ENCODE measurements around the gene DNAH5.

Gene DNAH5

GRCh38 chr5:13698885-13699284 lies 245.6 kb downstream of the DNAH5 start:
- in situ Hi-C loops (cut with MboI; ENCODE audit: low sequenced_read_pairs), result no loop called here
- DNase-seq (ENCODE audit: low spot score in 2 of 2), result no peak
- no peaks in the 10 kb centered on the region for H3K9me3 ChIP-seq
- no peak overlapping the region for H3K4me3 ChIP-seq
- no peaks in the 10 kb centered on the region for H3K4me1 ChIP-seq
- no peaks in the 10 kb centered on the region for H3K27me3 ChIP-seq (ENCODE audit: low read depth)
- no peaks in the 10 kb centered on the region for H3K36me3 ChIP-seq (replicated peaks)

DNA sequence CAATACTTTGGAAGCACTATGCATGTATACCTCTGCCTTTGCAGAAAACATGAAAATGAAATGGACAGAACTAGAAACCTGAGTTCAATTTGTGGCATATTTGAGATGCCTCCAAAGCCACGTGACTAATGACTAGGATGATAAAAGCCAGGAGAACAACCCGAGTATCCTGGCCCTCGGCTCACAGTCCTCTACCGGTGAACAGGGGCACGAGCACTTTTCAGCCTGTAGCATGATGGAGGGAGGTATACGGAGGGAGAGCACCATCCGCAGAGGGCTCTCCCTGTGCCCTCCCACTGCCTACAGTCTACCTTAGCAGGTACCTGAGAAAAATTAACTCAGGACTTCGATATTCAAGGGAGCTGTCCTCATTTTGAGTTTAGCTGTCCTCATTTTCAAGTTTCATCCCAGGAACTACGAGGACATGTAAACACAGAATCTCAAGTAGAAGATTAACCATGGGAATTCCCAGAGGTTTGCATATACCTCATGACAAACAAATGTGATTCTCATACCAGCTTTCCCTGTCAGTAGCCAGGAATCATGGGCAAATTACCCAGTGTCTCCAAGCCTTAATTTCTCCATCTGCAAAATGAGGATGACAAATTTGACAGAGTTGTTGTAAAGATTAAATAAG lies 249.3 kb downstream of the DNAH5 start:
- no peak for DNase-seq (ENCODE audit: low spot score in 2 of 2)
- Histone ChIP-seq H3K4me1 (no peaks in the 10 kb centered on the region), H3K9me3 (no peaks in the 10 kb centered on the region), H3K27me3 (ENCODE audit: low read depth) (no peaks in the 10 kb centered on the region), H3K36me3 (replicated peaks) (no peaks in the 10 kb centered on the region), H3K4me3 (no peak overlapping the region)
- in situ Hi-C loops (cut with MboI; ENCODE audit: low sequenced_read_pairs), result no loop called here

DNA sequence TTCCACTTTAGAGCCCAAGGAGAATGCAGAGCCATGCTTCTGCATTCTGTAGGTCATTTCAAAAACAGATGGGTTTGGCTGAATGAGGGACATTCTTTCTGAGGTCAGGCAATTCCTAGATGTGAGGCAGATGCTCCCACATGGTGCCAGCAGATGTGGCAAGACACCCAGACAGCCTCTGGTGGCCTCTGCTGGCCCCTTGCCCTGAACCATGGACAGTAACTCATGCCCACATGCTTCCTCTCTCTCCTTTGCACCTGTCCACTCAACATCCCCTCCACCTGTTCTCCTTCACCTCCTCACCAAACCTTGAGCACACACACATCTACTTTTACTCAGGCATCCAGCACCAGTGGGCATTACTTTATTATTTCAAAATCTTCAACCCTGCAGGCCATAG lies 252.3 kb downstream of the DNAH5 start:
- DNase-seq (ENCODE audit: low spot score in 2 of 2), result no peak
- Histone ChIP-seq H3K36me3 (replicated peaks) (no peaks in the 10 kb centered on the region), H3K27me3 (ENCODE audit: low read depth) (no peaks in the 10 kb centered on the region), H3K4me3 (no peak overlapping the region), H3K4me1 (no peaks in the 10 kb centered on the region), H3K9me3 (no peaks in the 10 kb centered on the region)
- in situ Hi-C loops (cut with MboI; ENCODE audit: low sequenced_read_pairs), result no loop called here

DNA sequence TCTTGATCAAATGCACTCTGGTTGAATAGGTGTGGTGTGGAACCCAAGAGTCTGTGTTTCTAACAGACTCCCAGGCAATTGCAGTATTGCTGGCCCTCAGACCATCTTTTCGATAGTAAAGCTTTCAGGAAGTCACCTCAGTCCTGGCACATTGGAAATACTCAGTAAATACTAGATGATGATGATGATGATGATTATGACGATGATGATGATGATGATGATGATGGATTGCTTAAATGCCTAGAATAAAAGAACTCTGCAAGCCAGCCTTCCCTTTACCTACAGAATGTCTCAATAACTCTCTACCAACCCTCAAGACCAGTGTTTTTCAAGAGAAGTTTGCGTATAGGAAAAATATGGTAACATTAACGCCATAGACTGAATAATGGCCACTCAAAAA lies 268.0 kb downstream of the DNAH5 start:
- no peaks in the 10 kb centered on the region for H3K9me3 ChIP-seq
- H3K36me3 ChIP-seq (replicated peaks), result no peaks in the 10 kb centered on the region
- in situ Hi-C loops (cut with MboI; ENCODE audit: low sequenced_read_pairs), result no loop called here
- H3K27me3 ChIP-seq (ENCODE audit: low read depth), result no peaks in the 10 kb centered on the region
- no peak overlapping the region for H3K4me3 ChIP-seq
- DNase-seq (ENCODE audit: low spot score in 2 of 2), result no peak
- no peaks in the 10 kb centered on the region for H3K4me1 ChIP-seq

- H3K4me3 ChIP-seq, result no peak overlapping the region
- H3K4me1 ChIP-seq, result no peaks in the 10 kb centered on the region
- in situ Hi-C loops (cut with MboI; ENCODE audit: low sequenced_read_pairs), result no loop called here
- no peaks in the 10 kb centered on the region for H3K27me3 ChIP-seq (ENCODE audit: low read depth)
- H3K9me3 ChIP-seq, result no peaks in the 10 kb centered on the region
- no peaks in the 10 kb centered on the region for H3K36me3 ChIP-seq (replicated peaks)
- DNase-seq (ENCODE audit: low spot score in 2 of 2), result no peak
Measured at GRCh38 chr5:13674391-13674790, 270.1 kb downstream of the DNAH5 start.

DNA sequence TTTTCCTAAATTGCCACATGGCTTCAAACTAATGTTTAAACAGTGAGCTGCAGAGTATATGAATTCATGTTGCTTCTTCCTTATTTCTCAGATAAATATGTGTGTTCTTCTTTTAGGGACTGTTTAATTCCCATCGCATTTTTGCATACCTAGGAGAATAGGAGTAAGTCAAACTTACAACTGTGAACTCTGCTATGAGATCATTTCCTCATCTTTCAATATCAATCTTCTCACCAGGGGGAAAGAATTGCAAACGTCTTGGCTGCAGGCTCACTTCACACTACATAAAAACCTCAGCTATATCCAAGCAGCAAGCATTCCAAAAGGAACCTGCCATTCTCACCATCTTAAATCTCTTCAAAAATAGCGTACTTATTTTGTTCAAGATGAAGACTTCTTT lies 271.0 kb downstream of the DNAH5 start:
- Histone ChIP-seq H3K4me3 (no peak overlapping the region), H3K27me3 (ENCODE audit: low read depth) (no peaks in the 10 kb centered on the region), H3K36me3 (replicated peaks) (no peaks in the 10 kb centered on the region), H3K9me3 (no peaks in the 10 kb centered on the region), H3K4me1 (no peaks in the 10 kb centered on the region)
- DNase-seq (ENCODE audit: low spot score in 2 of 2), result no peak
- in situ Hi-C loops (cut with MboI; ENCODE audit: low sequenced_read_pairs), result no loop called here

DNA sequence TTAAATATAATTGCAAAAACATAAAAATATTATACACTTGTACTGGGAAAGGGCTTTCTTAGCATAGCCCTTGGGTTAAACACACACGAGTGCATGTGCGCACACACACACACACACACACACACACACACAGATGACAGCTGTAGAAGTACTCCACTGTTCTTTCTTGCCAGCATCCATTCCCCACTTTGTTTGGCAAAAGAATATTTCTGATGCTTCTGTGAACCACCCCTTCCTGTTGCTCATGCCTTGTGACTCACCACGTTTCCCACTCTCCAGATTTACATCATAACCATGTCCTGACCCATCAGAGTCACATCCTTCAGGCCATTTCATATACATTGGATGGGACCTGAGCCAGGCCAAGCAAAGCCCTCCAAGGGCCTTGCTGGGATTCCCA lies 280.1 kb downstream of the DNAH5 start:
- in situ Hi-C loops (cut with MboI; ENCODE audit: low sequenced_read_pairs), result no loop called here
- H3K9me3 ChIP-seq, result no peaks in the 10 kb centered on the region
- no peaks in the 10 kb centered on the region for H3K36me3 ChIP-seq (replicated peaks)
- H3K4me3 ChIP-seq, result no peak overlapping the region
- H3K4me1 ChIP-seq, result no peaks in the 10 kb centered on the region
- no peaks in the 10 kb centered on the region for H3K27me3 ChIP-seq (ENCODE audit: low read depth)
- DNase-seq (ENCODE audit: low spot score in 2 of 2), result no peak

GRCh38 chr5:13662626-13663025 lies 281.9 kb downstream of the DNAH5 start:
- Histone ChIP-seq H3K36me3 (replicated peaks) (no peaks in the 10 kb centered on the region), H3K4me1 (no peaks in the 10 kb centered on the region), H3K4me3 (no peak overlapping the region), H3K9me3 (no peaks in the 10 kb centered on the region), H3K27me3 (ENCODE audit: low read depth) (no peaks in the 10 kb centered on the region)
- no peak for DNase-seq (ENCODE audit: low spot score in 2 of 2)
- in situ Hi-C loops (cut with MboI; ENCODE audit: low sequenced_read_pairs), result no loop called here

GRCh38 chr5:13661272-13661671 lies 283.2 kb downstream of the DNAH5 start:
- Histone ChIP-seq H3K36me3 (replicated peaks) (no peaks in the 10 kb centered on the region), H3K4me1 (no peaks in the 10 kb centered on the region), H3K27me3 (ENCODE audit: low read depth) (no peaks in the 10 kb centered on the region), H3K4me3 (no peak overlapping the region), H3K9me3 (no peaks in the 10 kb centered on the region)
- in situ Hi-C loops (cut with MboI; ENCODE audit: low sequenced_read_pairs), result no loop called here
- DNase-seq (ENCODE audit: low spot score in 2 of 2), result no peak

GRCh38 chr5:13660072-13660471 lies 284.4 kb downstream of the DNAH5 start:
- Histone ChIP-seq H3K9me3 (no peaks in the 10 kb centered on the region), H3K36me3 (replicated peaks) (no peaks in the 10 kb centered on the region), H3K27me3 (ENCODE audit: low read depth) (no peaks in the 10 kb centered on the region), H3K4me3 (no peak overlapping the region), H3K4me1 (no peaks in the 10 kb centered on the region)
- in situ Hi-C loops (cut with MboI; ENCODE audit: low sequenced_read_pairs), result no loop called here
- no peak for DNase-seq (ENCODE audit: low spot score in 2 of 2)

DNA sequence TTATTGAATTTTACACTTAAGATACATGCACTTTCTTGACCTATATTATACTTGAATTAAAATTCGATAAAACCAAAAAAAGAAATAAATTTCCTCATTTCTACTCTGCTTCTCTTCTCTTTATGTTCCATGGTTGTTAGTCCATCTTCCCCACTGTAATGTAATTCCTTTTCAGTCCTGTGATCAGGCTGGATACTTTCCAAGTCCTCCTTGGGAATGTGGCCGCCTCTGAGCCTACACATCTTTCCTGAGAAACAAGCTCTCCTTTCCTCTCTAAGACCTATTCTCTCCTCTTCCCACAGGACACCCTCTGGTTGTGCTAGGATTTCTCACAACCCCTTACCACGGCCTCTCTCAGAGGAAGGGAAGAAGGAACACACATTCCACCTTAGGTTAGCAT lies 285.1 kb downstream of the DNAH5 start:
- in situ Hi-C loops (cut with MboI; ENCODE audit: low sequenced_read_pairs), result no loop called here

DNA sequence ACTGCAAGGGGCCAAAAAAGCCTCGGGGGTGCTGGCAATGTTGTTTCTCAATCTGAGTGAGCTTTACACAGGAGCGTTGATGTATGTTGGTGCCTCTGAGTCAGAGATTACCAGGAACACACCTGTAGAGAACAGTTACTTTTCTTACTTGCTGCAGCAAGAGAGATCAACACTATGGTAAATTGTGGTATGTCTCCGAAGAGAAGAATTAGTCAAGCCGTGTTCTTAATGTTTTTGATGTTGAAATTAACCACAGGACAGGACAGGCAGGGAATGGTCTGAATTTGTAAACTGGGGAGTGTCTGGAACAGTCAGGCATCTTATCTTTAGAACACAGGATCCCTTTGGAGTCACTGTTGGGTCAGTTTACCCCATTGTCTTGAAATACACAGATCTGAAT lies 285.7 kb downstream of the DNAH5 start:
- no peaks in the 10 kb centered on the region for H3K27me3 ChIP-seq (ENCODE audit: low read depth)
- in situ Hi-C loops (cut with MboI; ENCODE audit: low sequenced_read_pairs), result no loop called here
- no peaks in the 10 kb centered on the region for H3K36me3 ChIP-seq (replicated peaks)
- DNase-seq (ENCODE audit: low spot score in 2 of 2), result no peak
- H3K4me1 ChIP-seq, result no peaks in the 10 kb centered on the region
- H3K4me3 ChIP-seq, result no peak overlapping the region
- H3K9me3 ChIP-seq, result no peaks in the 10 kb centered on the region

More for the DNA sequence above, 285.1 kb downstream of the DNAH5 start:
- DNase-seq (ENCODE audit: low spot score in 2 of 2), result no peak
- no peak overlapping the region for H3K4me3 ChIP-seq
- H3K27me3 ChIP-seq (ENCODE audit: low read depth), result no peaks in the 10 kb centered on the region
- H3K9me3 ChIP-seq, result no peaks in the 10 kb centered on the region
- no peaks in the 10 kb centered on the region for H3K36me3 ChIP-seq (replicated peaks)
- no peaks in the 10 kb centered on the region for H3K4me1 ChIP-seq

GRCh38 chr5:13658152-13658551 lies 286.3 kb downstream of the DNAH5 start:
- in situ Hi-C loops (cut with MboI; ENCODE audit: low sequenced_read_pairs), result no loop called here
- Histone ChIP-seq H3K36me3 (replicated peaks) (no peaks in the 10 kb centered on the region), H3K9me3 (no peaks in the 10 kb centered on the region), H3K4me1 (no peaks in the 10 kb centered on the region), H3K27me3 (ENCODE audit: low read depth) (no peaks in the 10 kb centered on the region), H3K4me3 (no peak overlapping the region)
- DNase-seq (ENCODE audit: low spot score in 2 of 2), result no peak

GRCh38 chr5:13653709-13654108 lies 290.8 kb downstream of the DNAH5 start:
- no peak overlapping the region for H3K4me3 ChIP-seq
- H3K4me1 ChIP-seq, result no peaks in the 10 kb centered on the region

DNA sequence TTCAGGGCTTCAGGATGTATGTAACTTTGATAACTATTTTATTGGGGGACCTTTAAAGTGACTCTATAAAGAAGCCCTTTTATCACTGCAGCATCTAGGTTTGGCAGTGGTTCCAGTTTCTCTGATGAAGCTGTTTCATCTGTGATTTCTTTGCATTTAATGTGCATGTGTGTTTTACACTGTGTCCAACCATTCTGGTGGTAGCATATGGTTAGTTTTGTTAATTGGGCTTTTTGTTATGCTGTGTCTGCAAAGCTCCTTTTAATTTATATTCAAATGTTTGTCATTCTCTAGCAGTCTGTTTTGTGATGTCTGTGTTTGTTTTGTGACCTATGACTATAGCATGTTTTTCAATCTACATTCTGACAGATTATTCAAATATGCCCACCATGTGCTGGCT lies 294.8 kb downstream of the DNAH5 start:
- no peaks in the 10 kb centered on the region for H3K9me3 ChIP-seq
- H3K4me1 ChIP-seq, result no peaks in the 10 kb centered on the region
- H3K36me3 ChIP-seq (replicated peaks), result no peaks in the 10 kb centered on the region
- no peak for DNase-seq (ENCODE audit: low spot score in 2 of 2)
- H3K27me3 ChIP-seq (ENCODE audit: low read depth), result no peaks in the 10 kb centered on the region
- no peak overlapping the region for H3K4me3 ChIP-seq
- in situ Hi-C loops (cut with MboI; ENCODE audit: low sequenced_read_pairs), result no loop called here

More at GRCh38 chr5:13653709-13654108, 290.8 kb downstream of the DNAH5 start:
- H3K9me3 ChIP-seq, result no peaks in the 10 kb centered on the region
- DNase-seq (ENCODE audit: low spot score in 2 of 2), result no peak
- no peaks in the 10 kb centered on the region for H3K36me3 ChIP-seq (replicated peaks)
- in situ Hi-C loops (cut with MboI; ENCODE audit: low sequenced_read_pairs), result no loop called here
- no peaks in the 10 kb centered on the region for H3K27me3 ChIP-seq (ENCODE audit: low read depth)
